NCI-H345 (cell line): ENCODE data around the gene RTN4.
A peak's percentile ranks its signal among the peaks of the same experiment; 100 is the strongest.
"Not testable (repeated sequence)": the region's sequence is repeated elsewhere in the genome, so short reads cannot be mapped to it uniquely, and the experiment has no call there.

Experiments used
- DNase-seq: peaks from one replicate; lab custom pipeline; 2025; lab: John Stamatoyannopoulos, UW

RTN4 gene, protein sequence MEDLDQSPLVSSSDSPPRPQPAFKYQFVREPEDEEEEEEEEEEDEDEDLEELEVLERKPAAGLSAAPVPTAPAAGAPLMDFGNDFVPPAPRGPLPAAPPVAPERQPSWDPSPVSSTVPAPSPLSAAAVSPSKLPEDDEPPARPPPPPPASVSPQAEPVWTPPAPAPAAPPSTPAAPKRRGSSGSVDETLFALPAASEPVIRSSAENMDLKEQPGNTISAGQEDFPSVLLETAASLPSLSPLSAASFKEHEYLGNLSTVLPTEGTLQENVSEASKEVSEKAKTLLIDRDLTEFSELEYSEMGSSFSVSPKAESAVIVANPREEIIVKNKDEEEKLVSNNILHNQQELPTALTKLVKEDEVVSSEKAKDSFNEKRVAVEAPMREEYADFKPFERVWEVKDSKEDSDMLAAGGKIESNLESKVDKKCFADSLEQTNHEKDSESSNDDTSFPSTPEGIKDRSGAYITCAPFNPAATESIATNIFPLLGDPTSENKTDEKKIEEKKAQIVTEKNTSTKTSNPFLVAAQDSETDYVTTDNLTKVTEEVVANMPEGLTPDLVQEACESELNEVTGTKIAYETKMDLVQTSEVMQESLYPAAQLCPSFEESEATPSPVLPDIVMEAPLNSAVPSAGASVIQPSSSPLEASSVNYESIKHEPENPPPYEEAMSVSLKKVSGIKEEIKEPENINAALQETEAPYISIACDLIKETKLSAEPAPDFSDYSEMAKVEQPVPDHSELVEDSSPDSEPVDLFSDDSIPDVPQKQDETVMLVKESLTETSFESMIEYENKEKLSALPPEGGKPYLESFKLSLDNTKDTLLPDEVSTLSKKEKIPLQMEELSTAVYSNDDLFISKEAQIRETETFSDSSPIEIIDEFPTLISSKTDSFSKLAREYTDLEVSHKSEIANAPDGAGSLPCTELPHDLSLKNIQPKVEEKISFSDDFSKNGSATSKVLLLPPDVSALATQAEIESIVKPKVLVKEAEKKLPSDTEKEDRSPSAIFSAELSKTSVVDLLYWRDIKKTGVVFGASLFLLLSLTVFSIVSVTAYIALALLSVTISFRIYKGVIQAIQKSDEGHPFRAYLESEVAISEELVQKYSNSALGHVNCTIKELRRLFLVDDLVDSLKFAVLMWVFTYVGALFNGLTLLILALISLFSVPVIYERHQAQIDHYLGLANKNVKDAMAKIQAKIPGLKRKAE

DNA sequence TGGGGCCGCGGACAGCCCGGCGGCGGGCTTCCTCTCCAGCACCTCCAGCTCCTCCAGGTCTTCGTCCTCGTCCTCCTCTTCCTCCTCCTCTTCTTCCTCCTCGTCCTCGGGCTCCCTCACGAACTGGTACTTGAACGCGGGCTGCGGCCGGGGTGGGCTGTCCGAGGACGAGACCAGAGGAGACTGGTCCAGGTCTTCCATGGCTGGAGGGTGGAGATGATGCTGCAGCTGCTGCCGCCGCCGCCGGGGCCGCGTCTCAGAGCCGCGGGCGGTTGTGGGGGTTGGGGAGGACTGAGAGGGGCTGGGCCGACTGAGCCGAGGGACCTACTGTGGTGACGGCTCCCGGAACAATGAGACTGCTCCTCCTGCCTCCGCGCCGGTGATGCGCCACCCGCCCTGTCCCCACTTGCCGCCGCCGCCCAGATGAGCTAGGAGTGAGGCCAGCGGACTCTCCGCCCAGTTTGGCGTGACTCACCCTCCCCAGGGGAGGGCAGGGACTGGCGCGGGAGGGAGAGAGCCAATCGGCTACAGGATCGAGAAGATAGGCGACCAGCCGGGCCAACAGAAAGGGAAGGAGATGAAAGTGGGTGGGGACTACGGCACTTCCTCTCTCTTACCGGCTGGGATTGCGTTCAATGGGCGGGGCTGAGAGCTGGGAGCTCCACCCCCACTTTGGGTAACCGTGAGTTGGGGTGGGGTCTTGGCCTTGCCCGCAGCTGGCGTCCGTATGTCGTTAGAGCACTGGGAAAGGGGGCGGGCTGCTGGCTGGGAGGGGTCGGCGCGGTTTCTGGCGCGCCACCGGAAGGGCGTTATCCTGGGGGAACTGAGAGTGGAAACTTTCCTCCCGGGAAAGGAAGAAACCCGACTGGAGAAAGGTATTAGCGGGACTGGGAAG is at the start of gene RTN4:
Gene RTN4, minus strand, starts transcription at position 352 of the 895 bp plus-strand sequence. Its CDS starts 151 bp downstream, at position 201.
- DNase-seq: peak; percentile 99

DNA sequence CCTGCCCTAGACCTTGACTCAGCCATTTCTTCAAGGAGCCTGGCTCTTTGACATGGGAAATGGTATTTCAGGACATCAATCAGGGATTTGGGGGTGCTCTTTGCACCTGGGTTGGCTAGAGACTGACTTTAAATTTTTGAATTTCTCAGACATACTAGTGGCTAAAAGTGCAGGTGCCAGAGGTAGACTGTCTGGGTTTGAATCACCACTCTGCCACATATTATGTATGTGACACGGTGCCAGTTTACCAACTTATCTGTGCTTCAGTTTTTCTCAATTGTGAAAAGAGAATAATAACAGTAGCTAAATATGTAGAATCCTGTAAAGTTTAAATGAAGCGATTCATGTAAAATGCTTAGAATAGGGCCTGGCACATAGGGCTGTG is 49.2 kb upstream of the RTN4 start:
- no peak for DNase-seq

DNA sequence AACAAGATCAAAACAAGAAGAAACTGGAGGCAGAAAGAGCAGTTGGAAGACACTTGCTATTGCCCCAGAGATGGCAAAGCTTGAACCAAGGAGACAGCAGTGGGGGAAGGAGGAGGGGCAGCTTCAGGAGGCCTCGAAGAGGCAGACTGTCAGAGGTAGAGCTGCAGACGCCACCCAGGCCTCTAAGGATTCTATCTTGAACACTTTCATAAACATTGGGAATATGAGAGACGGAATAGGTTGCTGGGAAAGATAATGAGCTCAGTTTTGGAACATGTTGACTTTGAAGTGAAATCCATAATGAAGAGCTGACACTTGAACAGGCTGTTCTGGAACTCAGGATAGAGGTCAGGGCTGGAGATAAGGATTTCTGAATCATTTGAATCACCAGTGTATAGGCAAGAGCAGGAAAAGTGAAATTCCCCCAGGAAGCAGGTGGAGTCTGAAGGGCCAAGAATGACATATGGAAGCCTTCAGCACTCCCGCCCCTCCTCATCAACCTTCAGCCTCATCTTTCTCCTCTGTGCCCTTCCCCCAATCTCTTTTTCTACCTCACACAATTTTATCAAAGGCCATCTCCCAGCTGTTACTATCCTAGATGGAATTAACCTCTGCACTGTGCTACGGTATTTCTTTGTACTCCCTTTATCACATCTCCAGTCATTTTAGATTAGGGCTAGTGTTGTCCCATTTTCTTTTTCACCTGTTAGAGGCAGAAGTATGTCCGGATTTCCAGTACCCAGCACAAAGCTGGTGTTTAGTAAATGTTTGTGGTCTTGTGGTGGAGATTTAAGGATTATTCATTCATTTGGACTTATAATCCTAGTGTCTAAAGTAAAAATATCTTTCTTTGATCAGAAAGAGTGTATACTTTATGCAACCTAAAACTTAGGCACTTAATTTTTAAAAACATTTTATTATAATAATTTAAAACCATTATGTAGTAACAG is 47.5 kb upstream of the RTN4 start:
- no peak for DNase-seq

DNA sequence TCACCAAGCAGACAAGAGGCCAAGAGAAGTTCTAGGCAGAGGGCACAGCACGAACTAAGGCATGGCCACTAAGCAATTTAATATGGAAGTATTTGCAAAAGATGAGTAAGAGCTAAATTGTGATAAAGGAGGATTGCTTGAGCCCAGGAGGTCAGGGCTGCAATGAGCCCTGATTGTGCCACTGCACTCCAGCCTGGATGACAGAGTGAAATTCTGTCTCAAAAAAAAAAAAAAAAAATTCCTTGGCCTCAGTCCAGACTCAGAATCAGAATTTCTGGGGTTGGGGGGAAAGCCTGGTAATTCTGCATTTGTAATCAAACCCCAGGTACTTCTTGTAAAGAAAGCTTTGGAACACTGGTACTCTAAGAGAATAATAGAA is 46.8 kb upstream of the RTN4 start:
- no peak for DNase-seq

DNA sequence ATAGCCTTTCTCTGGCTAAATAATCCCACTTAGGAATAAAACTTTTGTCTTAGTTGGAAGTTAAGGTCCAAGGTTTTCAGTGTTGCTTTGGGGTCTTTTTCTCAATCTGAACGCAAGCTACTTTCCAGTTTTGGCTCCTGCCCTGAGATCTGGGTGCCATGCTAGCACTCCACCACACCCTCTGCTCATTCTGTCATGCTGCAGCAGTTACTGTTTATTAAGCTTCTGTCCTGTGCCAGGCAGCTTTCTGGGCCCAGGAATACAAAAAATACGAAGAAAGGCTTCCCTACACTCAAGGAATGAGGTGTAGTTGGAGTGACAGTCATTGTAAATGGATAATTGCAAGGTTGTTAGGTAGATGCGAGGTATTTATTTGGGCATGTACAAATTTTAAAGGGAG is 46.3 kb upstream of the RTN4 start:
- DNase-seq: no peak

DNA sequence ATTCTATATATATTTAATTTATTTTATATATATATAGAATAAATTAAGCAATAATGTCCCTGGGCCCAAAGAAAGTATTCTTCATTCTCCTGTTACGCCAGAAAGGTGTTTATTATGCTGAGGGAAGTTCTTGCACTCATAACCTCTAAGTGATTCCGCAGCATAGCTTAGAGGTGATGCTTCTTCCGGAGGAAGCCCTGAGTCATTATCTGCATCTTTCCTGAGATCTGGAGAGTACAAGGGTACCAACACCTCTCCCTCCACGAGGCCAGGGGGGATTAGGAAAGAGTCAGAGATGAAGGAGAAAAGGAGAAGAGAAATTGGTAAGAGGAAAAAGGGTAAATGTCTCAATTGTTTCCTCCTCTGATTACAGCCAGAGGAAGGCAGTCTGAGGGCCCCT is 43.1 kb upstream of the RTN4 start:
- no peak for DNase-seq

DNA sequence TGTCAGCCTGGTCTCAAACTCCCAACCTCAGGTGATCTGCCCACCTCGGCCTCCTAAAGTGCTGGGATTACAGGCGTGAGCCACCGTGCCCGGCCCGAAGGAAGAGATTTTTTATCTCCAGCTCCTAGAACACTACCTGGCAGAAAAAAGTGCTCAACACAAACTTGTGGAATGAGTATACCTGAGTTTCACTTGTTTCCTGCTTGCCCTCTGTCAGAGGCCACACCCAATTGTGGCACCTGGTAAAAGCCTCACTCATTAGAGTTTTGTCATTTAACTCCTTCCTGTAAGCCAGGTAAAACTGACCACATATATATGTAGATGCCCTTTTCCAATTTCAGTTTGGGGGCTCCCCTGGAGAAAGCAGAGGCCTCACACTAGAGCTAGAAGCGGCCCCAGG is 42.2 kb upstream of the RTN4 start:
- no peak for DNase-seq

DNA sequence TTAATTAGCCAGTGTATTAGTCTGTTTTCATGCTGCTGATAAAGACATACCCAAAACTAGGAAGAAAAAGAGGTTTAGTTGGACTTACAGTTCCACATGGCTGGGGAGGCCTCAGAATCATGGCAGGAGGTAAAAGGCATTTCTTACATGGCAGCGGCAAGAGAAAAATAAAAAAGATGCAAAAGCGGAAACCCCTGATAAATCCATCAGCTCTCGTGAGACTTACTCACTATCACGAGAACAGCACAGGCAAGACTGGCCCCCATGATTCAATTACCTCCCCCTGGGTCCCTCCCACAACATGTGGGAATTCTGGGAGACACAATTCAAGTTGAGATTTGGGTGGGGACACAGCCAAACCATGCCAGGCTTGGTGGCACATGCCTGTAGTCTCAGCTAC is 41.4 kb upstream of the RTN4 start:
- DNase-seq: not testable (repeated sequence)

DNA sequence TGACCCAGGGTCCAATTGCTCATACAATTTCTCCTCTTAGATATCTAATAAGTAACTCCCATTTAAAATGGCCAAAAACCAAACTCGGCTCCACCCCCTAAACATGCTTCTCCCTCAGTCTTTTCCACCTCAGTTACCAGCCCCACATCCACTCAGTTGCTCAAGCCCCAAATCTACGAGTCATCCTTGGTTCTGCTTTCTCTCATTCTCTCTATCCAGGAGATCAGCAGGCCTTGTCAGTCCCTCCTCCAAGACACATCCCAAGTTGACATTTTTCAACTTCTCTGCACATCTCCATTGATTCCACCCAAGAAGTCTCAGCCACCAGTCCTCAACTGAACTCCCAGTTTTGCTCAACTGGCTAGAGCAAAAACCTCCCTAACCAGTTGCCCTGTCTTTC is 40.5 kb upstream of the RTN4 start:
- DNase-seq: no peak

DNA sequence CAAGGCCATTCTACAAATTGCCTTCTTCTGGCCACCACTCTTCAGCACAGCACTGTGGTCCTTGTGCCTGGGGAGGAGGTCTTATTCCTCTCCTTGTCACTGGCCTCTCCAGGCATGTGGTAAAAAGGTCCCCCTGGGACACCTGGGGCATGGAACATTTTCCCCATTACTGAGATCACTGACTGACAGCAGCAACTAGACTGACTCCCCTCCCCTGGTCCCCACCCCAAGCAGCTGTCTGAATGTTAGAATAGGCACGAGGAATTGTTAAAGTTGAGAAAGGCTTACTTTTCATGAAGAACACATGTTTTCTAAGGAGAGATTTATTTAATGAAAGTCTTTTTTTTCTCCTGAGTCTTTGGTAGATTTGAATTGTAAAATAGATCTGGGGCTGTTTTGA is 39.5 kb upstream of the RTN4 start:
- no peak for DNase-seq

DNA sequence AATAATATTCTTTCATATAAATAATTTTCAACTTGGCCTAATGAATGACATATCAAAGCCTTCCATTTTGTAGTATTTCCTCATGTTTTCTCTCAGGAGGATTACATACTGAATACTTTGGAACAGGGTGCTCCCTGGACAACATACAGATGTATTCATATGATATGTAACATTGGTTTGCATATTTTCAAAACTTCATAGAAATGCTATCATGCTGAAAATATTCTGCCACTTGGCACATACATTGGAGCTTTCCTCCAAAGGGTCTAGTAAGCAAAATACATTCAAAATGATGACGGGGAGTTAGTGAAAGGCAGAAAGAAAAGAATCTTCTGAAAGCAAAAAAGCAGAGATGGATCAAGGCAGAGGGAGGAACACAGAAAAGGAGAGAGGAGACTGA is 38.1 kb upstream of the RTN4 start:
- no peak for DNase-seq

DNA sequence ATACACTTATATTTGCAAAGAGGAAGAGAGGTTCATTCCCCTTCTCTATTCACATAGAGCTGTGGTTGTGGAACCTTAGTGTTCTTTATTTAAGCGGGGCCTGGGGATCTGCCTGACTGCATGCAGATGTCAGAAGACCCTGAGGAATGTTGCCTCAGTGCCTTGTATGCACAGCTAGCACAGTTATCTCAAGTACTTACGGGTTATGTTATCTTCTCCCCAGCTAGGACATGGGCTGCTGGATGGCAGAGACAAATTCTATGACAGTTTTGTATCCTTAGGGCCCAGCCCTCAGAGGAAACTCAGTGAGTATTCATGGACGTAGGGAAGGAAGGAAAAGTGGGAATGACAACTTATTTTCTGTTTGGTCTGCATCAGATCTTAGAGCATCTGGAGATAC is 37.7 kb upstream of the RTN4 start:
- no peak for DNase-seq

DNA sequence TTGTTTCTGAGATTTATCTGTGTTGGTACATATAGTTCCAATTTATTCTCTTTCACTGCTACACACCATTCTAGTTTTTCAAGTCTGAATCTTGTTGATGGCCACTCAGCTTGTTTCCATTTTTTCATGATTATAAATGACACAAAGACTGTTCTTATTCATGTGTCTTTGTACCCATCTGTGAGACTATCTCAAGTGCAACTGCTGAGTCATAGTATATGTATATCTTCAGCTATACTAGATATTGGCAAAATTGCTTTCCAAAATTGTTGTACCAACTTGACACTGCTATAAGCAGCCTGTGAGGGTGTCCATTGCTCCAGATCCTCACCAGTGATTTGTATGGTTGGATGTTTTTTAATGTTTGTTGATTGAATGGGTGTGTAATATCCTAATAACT is 37.2 kb upstream of the RTN4 start:
- DNase-seq: no peak

DNA sequence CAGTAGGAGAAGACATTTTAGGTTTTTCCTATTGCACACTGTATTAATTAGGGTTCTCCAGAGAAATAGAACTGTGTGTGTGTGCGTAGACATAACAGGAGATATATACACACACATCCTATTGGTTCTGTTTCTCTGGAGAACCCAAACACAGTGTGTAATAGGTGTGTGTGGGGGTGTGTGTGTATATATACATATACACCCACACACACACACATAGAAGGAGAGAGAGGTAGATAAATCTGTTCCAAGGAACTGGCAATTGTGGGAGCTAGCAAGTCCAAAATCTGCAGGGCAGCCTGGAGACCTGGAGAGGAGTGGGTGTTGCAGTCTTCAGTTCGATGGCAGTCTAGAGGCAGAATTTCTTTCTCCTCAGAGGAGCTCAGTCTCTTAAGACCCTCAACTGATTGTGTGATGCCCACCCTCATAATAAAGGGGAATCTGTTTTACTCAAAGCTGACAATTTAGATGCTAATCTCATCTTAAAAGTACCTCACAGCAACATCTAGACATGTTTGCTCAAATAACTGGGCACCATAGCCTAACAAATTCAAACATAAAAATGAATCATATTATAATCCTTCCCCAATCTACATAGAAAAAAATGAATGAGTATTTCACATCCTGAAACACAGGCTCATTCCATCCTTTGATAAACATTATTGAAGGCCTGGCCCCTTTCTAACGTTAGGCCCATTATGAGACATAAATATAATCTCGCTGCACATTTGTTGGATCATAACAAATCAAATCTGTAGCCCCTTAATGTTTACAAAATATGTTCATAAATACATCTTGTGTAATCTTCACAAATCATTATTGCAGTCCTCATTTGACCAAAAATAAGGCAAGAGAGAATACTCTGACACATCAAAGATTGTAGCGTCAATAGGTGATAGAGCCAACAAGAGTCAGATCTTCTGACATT is 35.1 kb upstream of the RTN4 start:
- no peak for DNase-seq

DNA sequence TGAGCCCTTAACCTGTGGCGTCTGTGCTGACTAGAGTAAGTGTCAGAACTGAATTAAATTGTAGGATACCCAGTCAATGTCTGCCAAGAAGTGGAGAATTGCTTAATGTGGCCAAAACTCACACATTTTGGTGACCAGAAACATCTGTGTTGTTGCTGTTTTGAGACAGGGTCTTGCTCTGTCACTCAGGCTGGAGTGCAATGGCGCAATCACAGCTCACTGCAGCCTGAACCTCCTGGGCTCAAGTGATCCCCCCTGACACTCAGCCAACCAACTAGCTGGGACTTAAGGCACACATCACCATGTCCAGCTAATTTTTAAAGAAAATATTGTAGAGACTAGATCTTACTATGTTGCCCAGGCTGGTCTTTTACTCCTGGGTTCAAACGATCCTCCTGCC is 34.4 kb upstream of the RTN4 start:
- DNase-seq: no peak

DNA sequence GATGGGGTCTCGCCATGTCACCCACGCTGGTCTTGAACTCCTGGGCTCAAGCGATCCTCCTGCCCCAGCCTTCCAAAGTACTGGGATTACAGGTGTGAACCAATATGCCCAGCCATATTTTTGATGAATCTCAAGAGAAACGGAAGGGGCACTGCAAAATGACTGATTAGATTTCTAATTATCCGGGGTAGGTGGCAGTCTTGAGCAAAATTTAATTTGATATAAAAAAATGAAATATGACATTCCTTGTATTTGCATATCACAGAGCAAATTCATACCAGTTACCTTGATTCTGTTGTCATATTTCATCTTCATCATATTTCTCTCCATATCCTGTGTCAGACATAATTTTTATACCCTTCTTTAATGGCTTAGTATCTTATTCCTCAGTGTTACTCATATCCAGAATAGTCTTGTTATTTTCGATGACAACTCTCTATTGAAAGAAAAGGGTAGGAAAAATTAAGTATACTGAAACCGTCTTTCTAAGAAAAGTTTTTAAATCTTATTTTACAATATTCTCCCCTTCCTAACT is 30.0 kb upstream of the RTN4 start:
- DNase-seq: no peak

DNA sequence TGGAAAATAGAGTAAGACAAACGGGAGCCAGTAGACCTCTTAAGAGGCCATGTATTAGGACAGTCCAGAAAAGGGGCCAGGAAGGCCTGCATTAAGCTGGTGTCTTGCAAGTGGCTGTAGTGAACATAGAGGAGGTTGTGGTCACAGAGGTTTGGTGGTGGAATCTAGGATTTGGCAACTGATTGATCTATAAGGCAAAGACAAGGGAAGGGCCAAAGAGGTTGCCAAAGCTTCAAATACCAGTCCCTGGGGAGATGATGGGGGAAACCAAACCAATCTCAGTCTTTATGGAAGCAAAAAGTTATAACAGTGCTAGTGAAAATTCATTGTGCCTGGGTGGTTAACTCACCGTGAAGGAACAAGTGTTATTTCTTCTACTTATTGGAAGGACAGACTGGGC is 28.7 kb upstream of the RTN4 start:
- DNase-seq: no peak

DNA sequence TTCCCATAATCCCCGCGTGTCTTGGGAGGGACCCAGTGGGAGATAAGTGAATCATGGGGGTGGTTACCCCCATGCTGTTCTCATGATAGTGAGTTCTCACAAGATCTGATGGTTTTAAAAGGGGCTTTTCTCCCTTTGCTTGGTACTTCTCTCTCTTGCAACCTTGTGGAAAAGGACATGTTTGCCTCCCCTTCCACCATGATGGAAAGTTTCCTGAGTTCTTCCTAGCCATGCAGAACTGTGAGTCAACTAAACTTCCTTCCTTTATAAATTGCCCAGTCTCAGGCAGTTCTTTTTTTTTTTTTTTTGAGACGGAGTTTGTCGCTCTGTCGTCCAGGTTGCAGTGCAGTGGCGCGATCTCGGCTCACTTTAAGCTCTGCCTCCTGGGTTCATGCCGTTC is 26.5 kb upstream of the RTN4 start:
- no peak for DNase-seq

DNA sequence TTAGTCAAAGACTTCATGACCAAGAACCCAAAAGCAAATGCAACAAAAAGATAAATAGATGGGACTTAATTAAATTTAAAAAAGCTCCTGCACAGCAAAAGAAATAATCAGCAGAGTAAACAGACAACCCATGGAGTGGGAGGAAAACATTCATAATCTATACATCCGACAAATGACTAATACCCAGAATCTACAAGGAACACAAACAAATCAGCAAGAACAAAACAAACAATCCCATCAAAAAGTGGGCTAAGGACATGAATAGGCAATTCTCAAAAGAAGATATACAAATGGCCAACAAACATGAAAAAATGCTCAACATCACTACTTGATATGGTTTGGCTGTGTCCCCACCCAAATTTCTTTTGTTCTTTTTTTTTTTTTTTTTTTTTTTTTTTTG is 25.8 kb upstream of the RTN4 start:
- not testable (repeated sequence) for DNase-seq
